GM13977 (cell line): ENCODE measurements around the gene RPL12.
"Not testable (repeated sequence)": the region's sequence is repeated elsewhere in the genome, so short reads cannot be mapped to it uniquely, and the experiment has no call there.

Experiments
- DNase-seq: peaks from one replicate; pipeline ENCODE4 v3.0.0; 2012; ENCODE audit warnings: low spot score
- in situ Hi-C: fragments of 300-500 bp; cut with MboI; formaldehyde crosslinking; loops from one replicate; pipeline ENCODE4 v1.12.0; 2022; ENCODE audit warnings: low sequenced_read_pairs, low pct_unique_long_range_greater_than_20kb, mixed read lengths, inconsistent platforms; ENCODE audit not compliant: unreplicated experiment
- TF ChIP-seq, protein P1 (sequence below): IDR thresholded peaks from 2 replicates; pipeline ENCODE4 v1.5.1; 2012; ENCODE audit warnings: mild to moderate bottlenecking, control low read depth; ENCODE audit not compliant: insufficient read depth; ENCODE audit errors: extremely low read depth, missing control alignments

The RPL12 gene

DNA sequence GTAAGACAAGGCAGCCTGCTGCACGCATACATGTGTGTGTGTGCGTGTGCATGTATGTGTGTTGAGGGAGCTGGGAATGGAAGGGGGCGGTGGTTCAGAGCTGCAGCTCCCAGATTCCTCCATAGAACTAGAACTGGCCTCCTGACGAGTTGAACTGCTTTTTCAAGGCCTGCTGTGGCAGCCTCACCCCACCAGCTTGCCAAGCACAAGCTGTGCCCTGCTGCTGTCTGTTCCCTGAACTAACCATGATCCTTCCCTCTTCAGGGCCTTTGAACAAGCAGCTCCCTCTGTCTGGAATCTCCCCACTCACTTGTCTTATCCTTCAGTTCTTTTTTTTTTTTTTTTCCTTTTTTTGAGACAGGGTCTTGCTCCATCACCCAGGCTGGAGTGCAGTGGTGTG lies 22.7 kb upstream of the RPL12 start:
- TF ChIP-seq, protein P1, sequence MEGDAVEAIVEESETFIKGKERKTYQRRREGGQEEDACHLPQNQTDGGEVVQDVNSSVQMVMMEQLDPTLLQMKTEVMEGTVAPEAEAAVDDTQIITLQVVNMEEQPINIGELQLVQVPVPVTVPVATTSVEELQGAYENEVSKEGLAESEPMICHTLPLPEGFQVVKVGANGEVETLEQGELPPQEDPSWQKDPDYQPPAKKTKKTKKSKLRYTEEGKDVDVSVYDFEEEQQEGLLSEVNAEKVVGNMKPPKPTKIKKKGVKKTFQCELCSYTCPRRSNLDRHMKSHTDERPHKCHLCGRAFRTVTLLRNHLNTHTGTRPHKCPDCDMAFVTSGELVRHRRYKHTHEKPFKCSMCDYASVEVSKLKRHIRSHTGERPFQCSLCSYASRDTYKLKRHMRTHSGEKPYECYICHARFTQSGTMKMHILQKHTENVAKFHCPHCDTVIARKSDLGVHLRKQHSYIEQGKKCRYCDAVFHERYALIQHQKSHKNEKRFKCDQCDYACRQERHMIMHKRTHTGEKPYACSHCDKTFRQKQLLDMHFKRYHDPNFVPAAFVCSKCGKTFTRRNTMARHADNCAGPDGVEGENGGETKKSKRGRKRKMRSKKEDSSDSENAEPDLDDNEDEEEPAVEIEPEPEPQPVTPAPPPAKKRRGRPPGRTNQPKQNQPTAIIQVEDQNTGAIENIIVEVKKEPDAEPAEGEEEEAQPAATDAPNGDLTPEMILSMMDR, result no peak
- in situ Hi-C loops, result no loop called here
- DNase-seq, result no peak

DNA sequence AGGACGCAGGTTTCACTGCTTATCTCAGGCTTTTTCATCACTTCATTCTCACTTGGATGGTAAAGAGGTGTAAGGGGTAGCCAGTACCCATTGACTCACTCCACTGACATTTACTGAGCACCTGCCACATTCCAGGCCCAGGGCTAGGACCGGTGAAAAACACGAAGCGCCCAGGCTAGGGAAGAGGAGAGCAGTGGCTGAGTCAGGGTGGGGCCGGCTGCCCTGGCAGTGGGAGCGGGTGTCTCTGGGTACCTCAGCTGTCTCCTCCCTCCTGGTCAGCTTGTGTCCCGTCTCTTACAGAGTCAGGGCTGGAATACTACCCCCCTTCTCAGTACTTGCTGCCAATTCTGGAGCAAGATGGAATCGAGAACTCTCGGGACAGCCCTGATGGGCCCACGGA lies 22.3 kb upstream of the RPL12 start:
- TF ChIP-seq, protein P1, result no peak
- in situ Hi-C loops, result no loop called here
- no peak for DNase-seq

DNA sequence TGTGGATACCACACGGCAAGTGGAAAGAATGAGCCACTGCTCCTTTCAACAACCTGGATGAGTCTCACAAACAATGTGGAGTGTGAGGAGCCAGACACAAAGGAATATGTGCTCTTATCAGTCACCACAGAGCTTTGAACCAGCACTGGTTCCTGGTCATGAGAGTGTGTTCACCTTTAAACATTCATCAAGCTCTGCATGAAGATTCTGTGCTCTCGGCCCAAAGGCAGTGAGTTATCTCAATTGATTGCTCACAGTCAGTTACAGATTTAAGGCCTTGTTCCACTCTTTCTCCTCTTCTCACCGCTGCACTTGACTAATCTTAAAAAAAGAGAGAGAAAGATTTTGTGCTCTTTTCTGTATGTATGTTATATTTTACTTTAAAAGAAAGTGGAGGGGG lies 19.5 kb upstream of the RPL12 start:
- DNase-seq, result no peak
- TF ChIP-seq, protein P1, result no peak
- in situ Hi-C loops, result no loop called here

DNA sequence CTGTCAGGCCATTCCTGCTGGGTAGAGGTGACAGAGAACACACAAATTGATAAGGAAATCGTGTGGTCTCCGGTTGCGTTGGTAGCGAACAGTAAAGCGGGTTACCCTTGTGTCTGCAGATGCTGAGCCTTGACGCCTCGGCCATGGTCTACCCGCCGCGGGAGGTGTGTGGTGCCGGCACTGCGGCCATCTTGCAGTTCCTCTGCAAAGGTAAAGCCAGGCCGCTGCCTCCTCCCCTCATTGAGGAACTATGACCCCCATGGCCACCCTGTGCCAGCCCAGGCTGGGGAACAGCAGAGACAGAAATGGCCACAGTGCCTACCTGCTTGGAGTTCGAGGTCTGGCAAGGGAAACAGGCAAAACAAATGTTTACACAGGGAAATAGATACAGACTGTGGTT lies 16.4 kb upstream of the RPL12 start:
- TF ChIP-seq, protein P1, result no peak
- DNase-seq, result no peak
- in situ Hi-C loops, result no loop called here

DNA sequence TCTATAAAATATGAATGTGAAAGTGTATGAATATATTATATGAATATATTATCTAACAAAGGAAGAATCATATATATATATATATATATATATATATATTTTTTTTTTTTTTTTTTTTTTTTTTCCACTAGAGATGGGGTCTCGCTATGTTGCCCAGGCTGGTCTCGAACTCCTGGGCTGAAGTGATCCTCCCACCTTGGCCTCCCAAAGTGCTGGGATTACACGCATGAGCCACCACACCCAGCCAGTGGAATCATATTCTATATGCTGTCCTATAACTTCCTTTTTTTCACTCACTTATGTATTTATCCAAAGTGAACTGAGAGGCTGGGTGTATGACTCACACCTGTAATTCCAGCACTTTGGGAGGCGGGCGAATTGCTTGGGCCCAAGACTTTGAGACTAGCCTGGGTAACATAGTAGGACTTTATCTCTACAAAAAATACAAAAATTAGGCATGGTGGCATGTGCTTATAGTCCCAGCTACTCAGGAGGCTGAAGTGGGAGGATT lies 15.3 kb upstream of the RPL12 start:
- DNase-seq, in situ Hi-C loops: not testable (repeated sequence)

DNA sequence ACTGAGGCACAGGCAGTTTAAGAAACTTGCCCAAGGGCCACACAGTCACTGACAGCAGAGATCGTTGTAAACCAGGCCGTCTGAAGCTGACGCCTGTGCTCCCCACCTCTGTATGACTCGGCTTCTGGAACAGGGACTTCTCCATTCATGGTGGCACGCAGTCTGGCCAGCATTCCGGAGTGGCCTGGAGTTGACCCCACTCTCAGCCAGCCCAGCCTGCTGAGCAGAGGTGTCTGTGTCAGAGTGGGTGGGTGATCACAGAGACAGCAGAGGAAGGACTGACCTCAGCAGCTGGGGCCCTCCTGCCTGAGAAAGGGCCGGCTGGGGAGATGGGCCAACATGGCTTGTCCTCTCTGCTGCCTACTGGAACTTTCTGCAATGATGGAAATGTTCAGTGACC lies 12.7 kb upstream of the RPL12 start:
- DNase-seq, result no peak
- TF ChIP-seq, protein P1, result no peak
- in situ Hi-C loops, result no loop called here

DNA sequence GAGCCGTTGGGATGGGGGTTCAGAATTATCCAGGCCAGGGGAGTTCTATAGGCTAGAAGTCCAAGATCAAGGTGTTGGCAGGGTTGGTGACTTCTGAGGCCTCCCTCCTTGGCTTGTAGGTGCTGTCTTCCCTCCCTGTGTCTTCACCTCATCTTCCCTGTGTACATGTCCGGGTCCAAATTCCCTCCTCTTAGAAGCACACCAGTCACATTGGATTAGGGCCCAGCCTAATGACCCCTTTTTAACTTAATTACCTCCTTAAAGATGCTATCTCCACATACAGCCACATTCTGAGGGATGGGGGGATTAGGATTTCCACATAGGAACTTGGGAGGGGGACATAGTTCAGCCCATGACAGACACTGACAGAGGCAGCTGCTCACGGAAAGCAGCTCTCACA lies 12.2 kb upstream of the RPL12 start:
- TF ChIP-seq, protein P1, result no peak
- in situ Hi-C loops, result no loop called here
- no peak for DNase-seq
